H9 (cell line): ENCODE results near the gene CEP192. TPM values are rescaled to one million over a fixed set of nuclear protein-coding genes. Genes with fewer than 3 reads are reported as not detected.

Experiments used
- DNase-seq: peaks from one replicate; pipeline ENCODE4 v3.0.0-alpha.2; 2017
- H2AFZ ChIP-seq: one replicate; pipeline ENCODE4 v1.6.1; 2013; ENCODE audit warnings: mild to moderate bottlenecking, low read length, control low read depth, moderate library complexity
- H2AK5ac ChIP-seq: 2 replicates; pipeline ENCODE4 v1.6.1; 2013; ENCODE audit warnings: low read length, control low read depth, mixed read lengths; ENCODE audit not compliant: insufficient read length
- H2BK120ac ChIP-seq: one replicate; pipeline ENCODE4 v1.6.1; 2013; ENCODE audit warnings: low read depth, mild to moderate bottlenecking, low read length, control low read depth, inconsistent platforms; ENCODE audit not compliant: poor library complexity, severe bottlenecking
- H2BK12ac ChIP-seq: 2 replicates; pipeline ENCODE4 v1.6.1; 2013; ENCODE audit warnings: low read length, control low read depth, mixed read lengths, low read depth; ENCODE audit not compliant: insufficient read length
- H2BK15ac ChIP-seq: 2 replicates; pipeline ENCODE4 v1.6.1; 2013; ENCODE audit warnings: low read depth, low read length, control low read depth
- H2BK20ac ChIP-seq: one replicate; pipeline ENCODE4 v1.6.1; 2013; ENCODE audit warnings: low read depth, mild to moderate bottlenecking, low read length, control low read depth, inconsistent platforms; ENCODE audit not compliant: poor library complexity, severe bottlenecking
- H2BK5ac ChIP-seq: 2 replicates; pipeline ENCODE4 v1.6.1; 2013; ENCODE audit warnings: low read length, control low read depth, mixed read lengths; ENCODE audit not compliant: insufficient read length
- H3K14ac ChIP-seq: 2 replicates; pipeline ENCODE4 v1.6.1; 2013; ENCODE audit warnings: low read length, control low read depth; ENCODE audit not compliant: insufficient read depth
- H3K18ac ChIP-seq: 2 replicates; pipeline ENCODE4 v1.6.1; 2013; ENCODE audit warnings: low read depth, mild to moderate bottlenecking, mixed read lengths, low read length, control low read depth; ENCODE audit not compliant: insufficient read length
- H3K23ac ChIP-seq: 2 replicates; pipeline ENCODE4 v1.6.1; 2013; ENCODE audit warnings: low read length, control low read depth, mixed read lengths, low read depth; ENCODE audit not compliant: insufficient read length
- H3K23me2 ChIP-seq: 2 replicates; pipeline ENCODE4 v1.6.1; 2013; ENCODE audit warnings: low read depth, mild to moderate bottlenecking, mixed read lengths, low read length, control low read depth; ENCODE audit not compliant: insufficient read length, poor library complexity, severe bottlenecking
- H3K27ac ChIP-seq: 2 replicates; pipeline ENCODE4 v1.5.1; 2013; ENCODE audit warnings: low read length, control low read depth, mixed read lengths, low read depth; ENCODE audit not compliant: insufficient read length
- H3K27me3 ChIP-seq: 2 replicates; pipeline ENCODE4 v1.6.1; 2013; ENCODE audit warnings: low read length, control low read depth, inconsistent platforms; ENCODE audit not compliant: insufficient read depth
- H3K4ac ChIP-seq: 2 replicates; pipeline ENCODE4 v1.6.1; 2013; ENCODE audit warnings: low read depth, mild to moderate bottlenecking, control low read depth, inconsistent platforms, low read length, moderate library complexity
- H3K4me1 ChIP-seq: 2 replicates; pipeline ENCODE4 v1.6.1; 2013; ENCODE audit warnings: low read length, control low read depth, inconsistent platforms; ENCODE audit not compliant: insufficient read depth
- H3K4me2 ChIP-seq: 2 replicates; pipeline ENCODE4 v1.6.1; 2013; ENCODE audit warnings: low read length, control low read depth, mixed read lengths; ENCODE audit not compliant: insufficient read length, insufficient read depth
- H3K56ac ChIP-seq: 2 replicates; pipeline ENCODE4 v1.6.1; 2013; ENCODE audit warnings: low read depth, mild to moderate bottlenecking, mixed read lengths, low read length, control low read depth; ENCODE audit not compliant: insufficient read length
- H3K79me1 ChIP-seq: 2 replicates; pipeline ENCODE4 v1.6.1; 2013; ENCODE audit warnings: low read depth, mild to moderate bottlenecking, moderate library complexity, low read length, control low read depth, inconsistent platforms; ENCODE audit not compliant: insufficient read depth, poor library complexity, severe bottlenecking
- H3K79me2 ChIP-seq: 2 replicates; pipeline ENCODE4 v1.6.1; 2013; ENCODE audit warnings: low read length, control low read depth, inconsistent platforms; ENCODE audit not compliant: insufficient read depth
- H3K9ac ChIP-seq: 2 replicates; pipeline ENCODE4 v1.6.1; 2013; ENCODE audit warnings: low read length, control low read depth, mixed read lengths; ENCODE audit not compliant: insufficient read length; ENCODE audit errors: extremely low read depth
- H3K9me3 ChIP-seq: one replicate; pipeline ENCODE4 v1.6.1; 2013; ENCODE audit warnings: low read depth, low read length, inconsistent platforms; ENCODE audit not compliant: control insufficient read depth
- H3T11ph ChIP-seq: one replicate; pipeline ENCODE4 v1.6.1; 2013; ENCODE audit warnings: mild to moderate bottlenecking, low read length, control low read depth, inconsistent platforms
- H4K20me1 ChIP-seq: one replicate; pipeline ENCODE4 v1.6.1; 2013; ENCODE audit not compliant: control insufficient read depth, insufficient read length, insufficient read depth
- H4K5ac ChIP-seq: 2 replicates; pipeline ENCODE4 v1.6.1; 2013; ENCODE audit warnings: low read depth, mild to moderate bottlenecking, mixed read lengths, low read length, control low read depth; ENCODE audit not compliant: insufficient read length
- H4K8ac ChIP-seq: replicated peaks from 2 replicates; pipeline ENCODE4 v1.6.1; 2013; ENCODE audit warnings: low read length, control low read depth, mixed read lengths, low read depth; ENCODE audit not compliant: insufficient read length
- H4K91ac ChIP-seq: 2 replicates; pipeline ENCODE4 v1.6.1; 2013; ENCODE audit warnings: low read depth, mild to moderate bottlenecking, moderate library complexity, mixed read lengths, low read length, control low read depth; ENCODE audit not compliant: insufficient read length
- H3K27ac Mint-ChIP-seq, 3 experiments: 2 replicates in 2 of 3; 3 replicates in 1 of 3; pipeline ENCODE4 v1.8.0; 2020 to 2021; ENCODE audit warnings: mixed read lengths in 3 of 3, mild to moderate bottlenecking in 1 of 3, moderate library complexity in 1 of 3
- H3K27me3 Mint-ChIP-seq: 2 replicates; pipeline ENCODE4 v1.8.0; 2021; ENCODE audit warnings: low read depth, mild to moderate bottlenecking, moderate library complexity, mixed read lengths
- H3K36me3 Mint-ChIP-seq, 3 experiments: 2 replicates in 2 of 3; 3 replicates in 1 of 3; pipeline ENCODE4 v1.8.0; 2020 to 2021; ENCODE audit warnings: low read depth in 3 of 3, mixed read lengths in 3 of 3; ENCODE audit not compliant: insufficient read depth in 1 of 3
- H3K4me1 Mint-ChIP-seq, 2 experiments: 2 replicates each; pipeline ENCODE4 v1.8.0; 2020; ENCODE audit warnings: mixed read lengths in 2 of 2
- H3K4me3 Mint-ChIP-seq, 2 experiments: 2 replicates in 1 of 2; 3 replicates in 1 of 2; pipeline ENCODE4 v1.8.0; 2020 to 2021; ENCODE audit warnings: mild to moderate bottlenecking in 2 of 2, mixed read lengths in 2 of 2, moderate library complexity in 1 of 2
- H3K9me3 Mint-ChIP-seq, 2 experiments: 2 replicates in 1 of 2; 3 replicates in 1 of 2; pipeline ENCODE4 v1.8.0; 2020; ENCODE audit warnings: mild to moderate bottlenecking in 2 of 2, mixed read lengths in 2 of 2, moderate library complexity in 1 of 2
- WGBS: extraction: QIAGEN DNeasy Blood & Tissue Kit; methylation state at CpG from one replicate; pipeline ENCODE4 v1.1.7; 2013; ENCODE audit warnings: missing lambda C conversion rate, low lambda C conversion rate, mixed read lengths; ENCODE audit not compliant: insufficient read length; ENCODE audit errors: extremely low coverage; 5-methylcytosine and 5-hydroxymethylcytosine counted together
- total RNA-seq: library from RNA; stranded (reverse); gene quantifications from 2 replicates; pipeline ENCODE4 v1.2.1, GENCODE V29; 2021
- TF ChIP-seq, protein P1 (sequence below): fragments of 200-600 bp; sonication (generic); conservative IDR thresholded peaks from 3 replicates; pipeline ENCODE4 v1.8.0; 2021; ENCODE audit warnings: antibody characterized with exemption, mild to moderate bottlenecking

The CEP192 gene
- total RNA-seq, 1 experiment from 2014 or later: 23.5 TPM

GRCh38 chr18:13137670-13138419 lies 146.7 kb downstream of the CEP192 start:
- no peaks in the 10 kb centered on the region for H3K9me3 ChIP-seq
- no peak overlapping the region for H2BK15ac ChIP-seq
- TF ChIP-seq, protein P1, sequence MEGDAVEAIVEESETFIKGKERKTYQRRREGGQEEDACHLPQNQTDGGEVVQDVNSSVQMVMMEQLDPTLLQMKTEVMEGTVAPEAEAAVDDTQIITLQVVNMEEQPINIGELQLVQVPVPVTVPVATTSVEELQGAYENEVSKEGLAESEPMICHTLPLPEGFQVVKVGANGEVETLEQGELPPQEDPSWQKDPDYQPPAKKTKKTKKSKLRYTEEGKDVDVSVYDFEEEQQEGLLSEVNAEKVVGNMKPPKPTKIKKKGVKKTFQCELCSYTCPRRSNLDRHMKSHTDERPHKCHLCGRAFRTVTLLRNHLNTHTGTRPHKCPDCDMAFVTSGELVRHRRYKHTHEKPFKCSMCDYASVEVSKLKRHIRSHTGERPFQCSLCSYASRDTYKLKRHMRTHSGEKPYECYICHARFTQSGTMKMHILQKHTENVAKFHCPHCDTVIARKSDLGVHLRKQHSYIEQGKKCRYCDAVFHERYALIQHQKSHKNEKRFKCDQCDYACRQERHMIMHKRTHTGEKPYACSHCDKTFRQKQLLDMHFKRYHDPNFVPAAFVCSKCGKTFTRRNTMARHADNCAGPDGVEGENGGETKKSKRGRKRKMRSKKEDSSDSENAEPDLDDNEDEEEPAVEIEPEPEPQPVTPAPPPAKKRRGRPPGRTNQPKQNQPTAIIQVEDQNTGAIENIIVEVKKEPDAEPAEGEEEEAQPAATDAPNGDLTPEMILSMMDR: no peak
- DNase-seq: no peak
- no peak overlapping the region for H3K14ac ChIP-seq
- H3K23me2 ChIP-seq: peaks cover 8% of the 10 kb centered on the region
- Mint-ChIP-seq H3K27ac (no peak overlapping the region; a peak in 1 of 7 replicates), H3K4me3 (peak overlapping the region; percentile 65 to 80), H3K36me3 (peaks cover 5 to 7% (median 6%) of the 10 kb centered on the region in 3 experiments; a peak in 5 of 7 replicates), H3K27me3 (peaks cover 56% of the 10 kb centered on the region), H3K9me3 (peaks cover 9 to 14% of the 10 kb centered on the region in 2 experiments), H3K4me1 (peaks cover 7 to 9% of the 10 kb centered on the region in 2 experiments; a peak in 3 of 4 replicates)
- H4K20me1 ChIP-seq: no peaks in the 10 kb centered on the region
- no peak overlapping the region for H4K91ac ChIP-seq
- H3K79me2 ChIP-seq: no peaks in the 10 kb centered on the region
- no peak overlapping the region for H2AFZ ChIP-seq
- no peak overlapping the region for H3K27ac ChIP-seq
- H3K18ac ChIP-seq: no peak overlapping the region
- no peak overlapping the region for H2BK20ac ChIP-seq
- H3K23ac ChIP-seq: no peak overlapping the region
- H2BK5ac ChIP-seq: no peak overlapping the region
- no peak overlapping the region for H4K8ac ChIP-seq
- no peak overlapping the region for H4K5ac ChIP-seq
- no peak overlapping the region for H2AK5ac ChIP-seq
- no peak overlapping the region for H3K9ac ChIP-seq
- no peak overlapping the region for H3T11ph ChIP-seq
- no peak overlapping the region for H2BK120ac ChIP-seq
- no peaks in the 10 kb centered on the region for H3K4me1 ChIP-seq
- peak overlapping the region; percentile 28 for H3K4me2 ChIP-seq
- no peaks in the 10 kb centered on the region for H3K79me1 ChIP-seq
- H3K4ac ChIP-seq: no peak overlapping the region
- WGBS: no CpG with 5 or more reads among the region's 22 CpGs
- no peak overlapping the region for H2BK12ac ChIP-seq
- H3K27me3 ChIP-seq: peaks cover 4% of the 10 kb centered on the region; the same call in 1 of the 2 replicates
- H3K56ac ChIP-seq: no peak overlapping the region
